ENCODE measurements around the gene AMFR. TPM values are rescaled to one million over a fixed set of nuclear protein-coding genes. Genes with fewer than 3 reads are reported as not detected.

The AMFR gene
- total RNA-seq, 1 experiment from 2014 or later: 31.7 TPM

- Mint-ChIP-seq H3K9me3 (no peaks in the 10 kb centered on the region), H3K36me3 (peaks cover 13% of the 10 kb centered on the region; the same call in 1 of the 2 replicates), H3K27ac (no peak overlapping the region), H3K27me3 (ENCODE audit: low read depth) (no peaks in the 10 kb centered on the region), H3K4me3 (no peak overlapping the region), H3K4me1 (peaks cover 1% of the 10 kb centered on the region; the same call in 1 of the 2 replicates)
- TF ChIP-seq ZNF317 (CRISPR knock-in tag; IDR thresholded peaks at IDR 0.05; ENCODE audit: borderline replicate concordance, low read depth) (no peak), ZNF416 (CRISPR knock-in tag; IDR thresholded peaks at IDR 0.05) (no peak), MXD4 (CRISPR knock-in tag; IDR thresholded peaks at IDR 0.05; ENCODE audit: borderline replicate concordance) (no peak), ESRRA (CRISPR knock-in tag; IDR thresholded peaks at IDR 0.05; ENCODE audit: borderline replicate concordance) (no peak), HMGXB4 (CRISPR knock-in tag; IDR thresholded peaks at IDR 0.05) (no peak), GTF2I (CRISPR knock-in tag; conservative IDR thresholded peaks at IDR 0.05) (no peak), FOXJ3 (CRISPR knock-in tag; IDR thresholded peaks at IDR 0.05; ENCODE audit: borderline replicate concordance) (no peak), IRF2 (CRISPR knock-in tag; IDR thresholded peaks at IDR 0.05; ENCODE audit: borderline replicate concordance, low read depth) (no peak), KAT7 (CRISPR knock-in tag; IDR thresholded peaks at IDR 0.05; ENCODE audit: borderline replicate concordance) (no peak), NFE2L1 (CRISPR knock-in tag; IDR thresholded peaks at IDR 0.05) (no peak), ZNF219 (CRISPR knock-in tag; IDR thresholded peaks at IDR 0.05; ENCODE audit: borderline replicate concordance) (no peak), ATF6 (CRISPR knock-in tag; IDR thresholded peaks at IDR 0.05) (no peak), SP1 (CRISPR knock-in tag; conservative IDR thresholded peaks at IDR 0.05) (no peak), RORB (CRISPR knock-in tag; IDR thresholded peaks at IDR 0.05) (no peak), E2F1 (CRISPR knock-in tag; IDR thresholded peaks at IDR 0.05) (no peak)
- TF ChIP-seq, protein P1, sequence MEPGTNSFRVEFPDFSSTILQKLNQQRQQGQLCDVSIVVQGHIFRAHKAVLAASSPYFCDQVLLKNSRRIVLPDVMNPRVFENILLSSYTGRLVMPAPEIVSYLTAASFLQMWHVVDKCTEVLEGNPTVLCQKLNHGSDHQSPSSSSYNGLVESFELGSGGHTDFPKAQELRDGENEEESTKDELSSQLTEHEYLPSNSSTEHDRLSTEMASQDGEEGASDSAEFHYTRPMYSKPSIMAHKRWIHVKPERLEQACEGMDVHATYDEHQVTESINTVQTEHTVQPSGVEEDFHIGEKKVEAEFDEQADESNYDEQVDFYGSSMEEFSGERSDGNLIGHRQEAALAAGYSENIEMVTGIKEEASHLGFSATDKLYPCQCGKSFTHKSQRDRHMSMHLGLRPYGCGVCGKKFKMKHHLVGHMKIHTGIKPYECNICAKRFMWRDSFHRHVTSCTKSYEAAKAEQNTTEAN (CRISPR knock-in tag; IDR thresholded peaks at IDR 0.05): no peak
- TF ChIP-seq, protein P2, sequence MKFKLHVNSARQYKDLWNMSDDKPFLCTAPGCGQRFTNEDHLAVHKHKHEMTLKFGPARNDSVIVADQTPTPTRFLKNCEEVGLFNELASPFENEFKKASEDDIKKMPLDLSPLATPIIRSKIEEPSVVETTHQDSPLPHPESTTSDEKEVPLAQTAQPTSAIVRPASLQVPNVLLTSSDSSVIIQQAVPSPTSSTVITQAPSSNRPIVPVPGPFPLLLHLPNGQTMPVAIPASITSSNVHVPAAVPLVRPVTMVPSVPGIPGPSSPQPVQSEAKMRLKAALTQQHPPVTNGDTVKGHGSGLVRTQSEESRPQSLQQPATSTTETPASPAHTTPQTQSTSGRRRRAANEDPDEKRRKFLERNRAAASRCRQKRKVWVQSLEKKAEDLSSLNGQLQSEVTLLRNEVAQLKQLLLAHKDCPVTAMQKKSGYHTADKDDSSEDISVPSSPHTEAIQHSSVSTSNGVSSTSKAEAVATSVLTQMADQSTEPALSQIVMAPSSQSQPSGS (CRISPR knock-in tag; IDR thresholded peaks at IDR 0.05; ENCODE audit: borderline replicate concordance, low read depth): no peak
- TF ChIP-seq, protein P3, sequence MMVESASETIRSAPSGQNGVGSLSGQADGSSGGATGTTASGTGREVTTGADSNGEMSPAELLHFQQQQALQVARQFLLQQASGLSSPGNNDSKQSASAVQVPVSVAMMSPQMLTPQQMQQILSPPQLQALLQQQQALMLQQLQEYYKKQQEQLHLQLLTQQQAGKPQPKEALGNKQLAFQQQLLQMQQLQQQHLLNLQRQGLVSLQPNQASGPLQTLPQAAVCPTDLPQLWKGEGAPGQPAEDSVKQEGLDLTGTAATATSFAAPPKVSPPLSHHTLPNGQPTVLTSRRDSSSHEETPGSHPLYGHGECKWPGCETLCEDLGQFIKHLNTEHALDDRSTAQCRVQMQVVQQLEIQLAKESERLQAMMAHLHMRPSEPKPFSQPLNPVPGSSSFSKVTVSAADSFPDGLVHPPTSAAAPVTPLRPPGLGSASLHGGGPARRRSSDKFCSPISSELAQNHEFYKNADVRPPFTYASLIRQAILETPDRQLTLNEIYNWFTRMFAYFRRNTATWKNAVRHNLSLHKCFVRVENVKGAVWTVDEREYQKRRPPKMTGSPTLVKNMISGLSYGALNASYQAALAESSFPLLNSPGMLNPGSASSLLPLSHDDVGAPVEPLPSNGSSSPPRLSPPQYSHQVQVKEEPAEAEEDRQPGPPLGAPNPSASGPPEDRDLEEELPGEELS (CRISPR knock-in tag; IDR thresholded peaks at IDR 0.05): no peak
- TF ChIP-seq, protein P4, sequence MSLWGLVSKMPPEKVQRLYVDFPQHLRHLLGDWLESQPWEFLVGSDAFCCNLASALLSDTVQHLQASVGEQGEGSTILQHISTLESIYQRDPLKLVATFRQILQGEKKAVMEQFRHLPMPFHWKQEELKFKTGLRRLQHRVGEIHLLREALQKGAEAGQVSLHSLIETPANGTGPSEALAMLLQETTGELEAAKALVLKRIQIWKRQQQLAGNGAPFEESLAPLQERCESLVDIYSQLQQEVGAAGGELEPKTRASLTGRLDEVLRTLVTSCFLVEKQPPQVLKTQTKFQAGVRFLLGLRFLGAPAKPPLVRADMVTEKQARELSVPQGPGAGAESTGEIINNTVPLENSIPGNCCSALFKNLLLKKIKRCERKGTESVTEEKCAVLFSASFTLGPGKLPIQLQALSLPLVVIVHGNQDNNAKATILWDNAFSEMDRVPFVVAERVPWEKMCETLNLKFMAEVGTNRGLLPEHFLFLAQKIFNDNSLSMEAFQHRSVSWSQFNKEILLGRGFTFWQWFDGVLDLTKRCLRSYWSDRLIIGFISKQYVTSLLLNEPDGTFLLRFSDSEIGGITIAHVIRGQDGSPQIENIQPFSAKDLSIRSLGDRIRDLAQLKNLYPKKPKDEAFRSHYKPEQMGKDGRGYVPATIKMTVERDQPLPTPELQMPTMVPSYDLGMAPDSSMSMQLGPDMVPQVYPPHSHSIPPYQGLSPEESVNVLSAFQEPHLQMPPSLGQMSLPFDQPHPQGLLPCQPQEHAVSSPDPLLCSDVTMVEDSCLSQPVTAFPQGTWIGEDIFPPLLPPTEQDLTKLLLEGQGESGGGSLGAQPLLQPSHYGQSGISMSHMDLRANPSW (CRISPR knock-in tag; conservative IDR thresholded peaks at IDR 0.05; ENCODE audit: low read depth): no peak
- no peak for DNase-seq (ENCODE audit: low spot score)
- POLR2A ChIA-PET: no interaction called here
- CTCF ChIA-PET: interaction anchor here (3.9 kb wide), 1 partner anchor 11 kb away, joined by 17 read pairs; no protein-coding TSS in a partner anchor
- ATAC-seq: no peak
Observed at GRCh38 chr16:56367764-56368163, 57.6 kb downstream of the AMFR start.

Measured in WTC11 (cell line).